K562 (cell line): ENCODE data around the gene SLC1A7.

Experiments
- ATF6 ChIP-seq: sonication (generic); formaldehyde crosslinking; IDR thresholded peaks from 2 replicates; pipeline ENCODE4 v1.4.0; 2020; ENCODE audit warnings: mild to moderate bottlenecking, missing genetic modification reagents
- BRD4 ChIP-seq: fragments of 200-600 bp; sonication (generic); IDR thresholded peaks from 2 replicates; pipeline ENCODE4 v1.6.1; 2017; ENCODE audit warnings: inconsistent platforms
- CBX5 ChIP-seq: IDR thresholded peaks from 2 replicates; pipeline ENCODE4 v1.6.1; 2014; ENCODE audit warnings: low read depth, borderline replicate concordance
- CTCF ChIP-seq, 3 experiments: IDR thresholded peaks in 2 of 3; conservative IDR thresholded peaks in 1 of 3; 2 replicates each; pipeline ENCODE4 v1.5.1; 2011 to 2012; ENCODE audit warnings: low read length in 3 of 3, mild to moderate bottlenecking in 3 of 3, control low read depth in 2 of 3, improper control_type of control experiment in 1 of 3, inconsistent platforms in 1 of 3, low read depth in 1 of 3, mixed read lengths in 1 of 3, moderate library complexity in 1 of 3; ENCODE audit not compliant: insufficient read depth in 2 of 3
- ELF4 ChIP-seq: fragments of 450-650 bp; formaldehyde crosslinking; IDR thresholded peaks from 2 replicates; pipeline ENCODE4 v1.4.0; 2022; ENCODE audit warnings: missing genetic modification characterization
- EP300 ChIP-seq: IDR thresholded peaks from 2 replicates; pipeline ENCODE4 v1.6.1; 2012; ENCODE audit warnings: low read length, improper control_type of control experiment
- EZH2 ChIP-seq: IDR thresholded peaks from 2 replicates; pipeline ENCODE4 v1.6.1; 2012; ENCODE audit warnings: low read depth, mild to moderate bottlenecking, inconsistent platforms, low read length, borderline replicate concordance
- HNRNPH1 ChIP-seq: fragments of 200-400 bp; formaldehyde crosslinking; optimal IDR thresholded peaks from 2 replicates; pipeline ENCODE3; 2017; ENCODE audit warnings: low read depth, mild to moderate bottlenecking, low read length, moderate library complexity
- KAT7 ChIP-seq: sonication (generic); formaldehyde crosslinking; IDR thresholded peaks from 2 replicates; pipeline ENCODE4 v1.8.0; 2022; ENCODE audit warnings: missing genetic modification reagents, mild to moderate bottlenecking, borderline replicate concordance
- MTF1 ChIP-seq: fragments of 250-450 bp; sonication (Bioruptor Pico); IDR thresholded peaks from 2 replicates; pipeline ENCODE4 v1.9.0; 2021; ENCODE audit warnings: moderate library complexity, mild to moderate bottlenecking, inconsistent platforms, borderline replicate concordance
- NFIC ChIP-seq: fragments of 450-650 bp; IDR thresholded peaks from 2 replicates; pipeline ENCODE4 v1.6.1; 2017; ENCODE audit warnings: mild to moderate bottlenecking, inconsistent platforms
- PRPF4 ChIP-seq: fragments of 200-400 bp; formaldehyde crosslinking; IDR thresholded peaks from one replicate; pipeline ENCODE4 v1.6.1; 2017; ENCODE audit warnings: low read length, low read depth, mild to moderate bottlenecking; ENCODE audit not compliant: insufficient read depth, poor library complexity, severe bottlenecking
- RAD21 ChIP-seq, 2 experiments: fragments of 250-450 bp in 1 of 2; fragments of 450-650 bp in 1 of 2; sonication (Bioruptor Pico) in 1 of 2; formaldehyde crosslinking in 1 of 2; IDR thresholded peaks in 1 of 2; conservative IDR thresholded peaks in 1 of 2; 2 replicates each; pipeline versions ENCODE4 v1.4.0 to v1.8.0; 2020 to 2022; ENCODE audit warnings: mild to moderate bottlenecking in 2 of 2, moderate library complexity in 1 of 2
- ZNF224 ChIP-seq: sonication (generic); formaldehyde crosslinking; IDR thresholded peaks from 2 replicates; pipeline ENCODE4 v1.8.0; 2022; ENCODE audit warnings: mild to moderate bottlenecking, missing genetic modification reagents

GRCh38 chr1:53081384-53082066, 60.9 kb downstream of the SLC1A7 start:
- TF ChIP-seq MTF1 (CRISPR knock-in tag) (no peak), CTCF (IDR thresholded peaks at IDR 0.05 in 2 of 3, conservative IDR thresholded peaks at IDR 0.05 in 1 of 3; ENCODE audit: insufficient read depth in 2 of 3, low read depth in 1 of 3, low read length in 3 of 3) (no peak), RAD21 (CRISPR knock-in tag; conservative IDR thresholded peaks at IDR 0.05 in 1 of 2, IDR thresholded peaks at IDR 0.05 in 1 of 2) (no peak), BRD4 (no peak), ZNF224 (CRISPR knock-in tag) (no peak), KAT7 (CRISPR knock-in tag) (no peak), EZH2 (no peak), ATF6 (CRISPR knock-in tag) (no peak), HNRNPH1 (no peak), NFIC (no peak), PRPF4 (no peak), CBX5 (no peak), EP300 (no peak), ELF4 (CRISPR knock-in tag) (no peak)
